ENCODE data around the gene TBC1D22A.
"Not testable (repeated sequence)": the region's sequence is repeated elsewhere in the genome, so short reads cannot be mapped to it uniquely, and the experiment has no call there.

TBC1D22A gene

DNA sequence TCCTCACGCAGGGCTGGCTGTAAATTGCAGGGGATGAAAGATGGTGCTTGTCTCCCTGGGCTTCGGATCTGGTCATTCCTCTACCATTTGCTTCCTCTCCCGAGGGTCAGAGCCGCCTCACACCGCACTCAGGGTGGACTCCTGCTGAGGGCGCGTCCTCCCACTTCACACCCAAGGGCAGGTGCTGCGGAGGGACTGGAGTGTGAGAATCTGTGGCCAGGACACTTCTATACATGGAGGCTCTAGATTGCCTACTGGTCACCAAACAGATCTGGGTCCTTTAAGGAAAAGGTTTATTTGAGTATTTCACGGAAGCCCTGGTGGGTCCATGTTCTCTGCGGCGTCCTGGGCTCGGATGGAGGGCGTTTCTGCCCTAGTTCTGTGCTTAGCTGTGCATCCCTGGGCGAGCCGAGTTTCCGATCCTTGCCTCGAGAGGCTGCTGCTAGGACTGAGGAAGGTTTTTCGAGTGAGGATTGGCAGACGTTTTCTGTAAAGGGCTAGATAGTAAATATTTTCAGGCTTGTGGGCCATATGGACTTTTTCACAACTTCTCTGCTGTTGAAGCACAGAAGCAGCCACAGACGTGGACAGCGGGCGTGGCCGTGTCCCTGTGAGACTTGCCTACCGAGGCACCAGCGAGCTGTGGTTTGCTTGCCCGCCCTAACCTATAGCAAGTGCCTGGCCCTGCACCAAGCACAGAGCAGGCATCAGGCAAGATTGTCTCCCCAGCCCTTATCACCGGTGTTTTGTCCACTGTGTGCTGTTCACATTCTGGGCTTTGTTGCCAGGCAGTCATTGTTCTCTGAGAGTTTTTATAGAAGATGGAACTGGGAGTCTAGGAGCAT is 279.0 kb downstream of the TBC1D22A start:
- DNase-seq: no peak

- DNase-seq: no peak
These were observed 279.8 kb downstream of the TBC1D22A start for GRCh38 chr22:47042116-47042825.

- no peak for DNase-seq
These were observed 280.5 kb downstream of the TBC1D22A start for GRCh38 chr22:47042861-47043496.

DNA sequence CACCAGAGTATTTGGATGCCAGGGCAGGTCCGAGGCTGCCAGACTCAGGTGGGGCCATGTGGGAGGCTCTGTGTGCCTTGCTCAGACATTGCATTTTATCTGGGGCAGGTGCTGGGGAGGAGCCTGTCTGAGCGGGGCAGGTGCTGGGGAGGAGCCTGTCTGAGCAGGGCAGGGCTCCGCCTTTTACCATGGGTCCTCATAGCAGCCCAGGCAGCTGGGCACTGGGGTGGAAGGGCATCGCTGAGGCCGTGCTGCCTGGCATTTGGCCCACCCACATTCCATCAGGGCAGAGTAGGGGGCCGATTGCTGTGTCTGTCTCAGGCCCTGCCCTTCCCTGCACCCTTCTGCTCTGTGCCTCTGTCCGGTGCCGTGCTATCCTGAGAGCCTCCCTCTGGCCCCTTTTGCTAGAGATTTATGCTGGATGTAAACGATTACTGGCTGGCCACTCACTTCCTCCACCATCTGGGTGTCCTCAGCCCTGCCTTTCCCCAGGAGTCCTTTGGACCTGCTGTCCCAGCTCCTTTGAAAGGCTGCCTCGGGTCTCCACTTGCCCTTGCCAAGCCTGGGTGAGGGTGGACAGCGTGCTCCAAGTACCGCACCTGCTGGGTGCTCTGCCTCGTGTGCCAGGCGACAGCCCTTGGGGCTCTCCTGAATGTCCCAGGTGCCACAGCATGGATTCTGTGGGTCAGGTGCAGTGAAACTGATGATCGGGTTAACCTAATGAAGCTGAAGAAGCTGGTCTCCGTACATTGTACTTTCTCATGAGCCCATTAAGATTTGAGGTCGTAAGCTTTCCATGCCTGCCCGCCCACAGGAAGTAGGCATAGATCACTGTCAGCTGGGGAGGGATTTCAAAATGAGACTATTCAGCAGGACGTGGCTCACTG is 281.6 kb downstream of the TBC1D22A start:
- DNase-seq: no peak

DNA sequence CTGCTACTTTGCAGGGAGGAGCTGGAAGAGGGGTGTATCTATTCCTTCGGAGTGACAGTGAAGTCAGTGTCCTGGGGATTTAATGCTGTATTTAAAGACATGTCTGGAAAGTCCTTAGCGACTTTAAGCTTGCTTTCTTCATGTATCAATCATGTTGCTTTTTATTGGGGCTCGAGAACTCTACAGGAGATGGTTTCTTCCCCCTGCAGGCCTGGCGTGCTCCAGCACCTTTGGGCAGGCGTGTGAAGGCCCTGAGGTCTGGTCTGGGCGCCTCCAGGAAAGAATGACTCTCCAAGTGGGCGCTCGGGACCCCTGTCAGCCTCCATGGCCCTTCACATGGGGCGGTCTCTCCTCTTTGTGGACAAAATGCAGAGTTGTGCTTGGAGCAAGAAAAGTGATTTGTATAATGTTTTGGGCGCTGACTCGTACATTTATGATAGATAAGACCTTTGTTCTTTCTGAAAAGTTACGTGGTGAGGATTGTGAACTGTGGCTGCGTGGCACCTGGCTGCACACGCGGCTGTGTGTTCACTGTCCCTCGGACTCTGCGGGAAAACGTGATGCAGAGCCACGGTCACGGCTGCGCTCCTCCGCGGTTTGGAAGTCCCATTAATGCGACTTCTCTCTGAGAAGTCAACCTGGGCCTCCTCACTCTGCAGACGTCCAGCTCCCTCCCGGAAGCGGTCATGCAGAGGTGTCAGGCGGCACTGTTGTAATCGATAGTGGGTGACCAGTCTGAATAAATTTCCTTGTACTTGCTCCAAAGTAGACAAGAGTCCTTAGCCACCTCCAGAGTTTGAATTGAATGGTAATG is 282.5 kb downstream of the TBC1D22A start:
- DNase-seq: no peak

DNA sequence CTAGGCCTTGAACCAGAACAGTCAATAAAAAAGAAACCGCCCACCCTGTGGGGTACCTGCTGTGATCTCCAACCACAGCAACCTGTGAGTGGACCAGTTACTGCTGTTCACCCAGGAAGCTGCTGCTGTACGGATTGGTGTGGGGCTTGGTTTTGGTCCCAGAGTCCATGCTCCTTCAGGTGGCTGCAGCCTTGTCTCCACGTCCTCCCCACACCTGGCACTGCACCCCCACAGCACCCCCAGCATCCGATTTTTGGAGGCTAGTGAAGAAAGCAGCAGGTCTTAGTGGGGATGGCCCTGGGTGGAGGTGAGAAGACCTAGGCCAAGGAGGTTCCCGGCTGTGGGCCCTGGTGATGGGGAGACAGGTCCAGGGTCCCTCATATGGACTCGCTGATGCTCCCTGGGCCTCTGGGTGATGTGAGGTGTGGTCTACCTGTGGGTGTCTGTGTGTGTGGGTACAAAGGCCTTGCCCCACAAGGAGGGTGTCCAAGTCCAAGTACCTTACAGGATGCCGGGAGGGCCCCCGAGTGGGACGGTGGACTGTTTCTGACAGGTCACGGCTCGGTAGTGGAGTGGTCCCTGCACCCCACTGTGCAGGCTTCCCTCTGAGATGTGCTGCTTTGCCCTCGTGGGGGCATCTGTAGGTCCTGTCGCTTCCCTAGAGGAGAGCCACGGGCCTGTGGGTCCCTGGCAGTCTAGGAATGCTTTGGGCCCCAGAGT is 283.4 kb downstream of the TBC1D22A start:
- DNase-seq: no peak

- DNase-seq: no peak
These were observed 284.1 kb downstream of the TBC1D22A start for GRCh38 chr22:47046411-47047065.

- DNase-seq: no peak
These were observed 285.1 kb downstream of the TBC1D22A start for GRCh38 chr22:47047321-47048122.

- no peak for DNase-seq
These were observed 285.9 kb downstream of the TBC1D22A start for GRCh38 chr22:47048123-47049077.

DNA sequence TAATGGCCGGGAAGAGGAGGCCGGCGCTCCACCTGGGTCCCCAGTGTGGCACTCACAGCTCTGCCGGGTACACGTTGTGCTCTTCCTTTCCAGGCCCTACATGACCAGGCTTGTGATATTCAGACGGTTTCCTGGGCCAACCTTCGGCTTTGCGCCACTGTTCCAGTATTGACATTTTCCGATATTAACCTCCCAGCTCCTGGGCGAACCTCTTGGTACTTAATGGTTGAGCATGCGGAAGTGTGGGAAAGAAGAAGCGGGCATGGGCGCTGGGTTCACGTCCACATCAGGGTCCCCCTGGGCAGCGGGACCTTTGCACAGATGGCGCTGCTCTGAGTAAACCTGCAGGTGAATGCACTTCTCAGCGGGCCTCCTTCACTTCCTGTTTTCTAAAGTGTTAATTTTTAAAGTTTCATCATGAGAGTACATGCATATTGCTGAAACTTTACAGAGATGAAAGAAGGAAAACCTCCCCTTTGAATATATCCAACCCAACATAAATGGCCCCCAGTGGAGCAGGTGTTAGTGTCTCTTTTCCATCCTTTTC is 286.7 kb downstream of the TBC1D22A start:
- no peak for DNase-seq

GRCh38 chr22:47049736-47050400 is 287.4 kb downstream of the TBC1D22A start:
- DNase-seq: not testable (repeated sequence)

DNA sequence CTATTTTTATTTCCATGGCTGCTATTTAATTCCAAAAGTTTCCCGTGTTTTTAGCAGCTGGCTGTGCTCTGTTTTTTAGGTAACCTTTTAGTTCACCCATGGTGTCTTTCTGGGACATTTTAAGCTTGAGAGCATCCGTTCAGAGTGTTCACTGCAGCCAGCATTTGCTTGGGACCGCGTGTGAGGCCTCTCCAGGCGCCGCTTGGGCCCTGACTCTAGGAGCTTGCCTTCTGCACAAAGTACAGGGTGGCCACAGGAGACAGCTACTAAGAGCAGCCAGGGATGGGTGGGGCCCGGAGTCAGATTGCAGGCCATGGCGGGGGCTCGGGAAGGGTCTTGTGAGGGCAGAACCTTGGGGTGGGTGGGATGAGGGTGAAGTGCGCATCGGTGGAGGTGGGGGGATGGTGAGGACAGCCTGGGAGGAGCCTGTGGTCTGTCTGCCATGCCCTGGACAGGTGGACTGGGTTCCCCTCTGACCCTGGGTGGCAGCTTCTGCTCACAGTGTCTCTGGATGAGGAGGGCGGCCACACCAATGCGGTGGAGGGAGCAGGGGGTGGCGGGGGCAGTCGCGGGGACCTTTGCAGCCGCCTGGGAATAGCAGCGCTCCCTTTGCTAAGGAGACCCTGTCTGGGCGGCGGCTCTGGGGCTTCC is 288.1 kb downstream of the TBC1D22A start:
- no peak for DNase-seq

- no peak for DNase-seq
These were observed 289.1 kb downstream of the TBC1D22A start for GRCh38 chr22:47051441-47052071.

DNA sequence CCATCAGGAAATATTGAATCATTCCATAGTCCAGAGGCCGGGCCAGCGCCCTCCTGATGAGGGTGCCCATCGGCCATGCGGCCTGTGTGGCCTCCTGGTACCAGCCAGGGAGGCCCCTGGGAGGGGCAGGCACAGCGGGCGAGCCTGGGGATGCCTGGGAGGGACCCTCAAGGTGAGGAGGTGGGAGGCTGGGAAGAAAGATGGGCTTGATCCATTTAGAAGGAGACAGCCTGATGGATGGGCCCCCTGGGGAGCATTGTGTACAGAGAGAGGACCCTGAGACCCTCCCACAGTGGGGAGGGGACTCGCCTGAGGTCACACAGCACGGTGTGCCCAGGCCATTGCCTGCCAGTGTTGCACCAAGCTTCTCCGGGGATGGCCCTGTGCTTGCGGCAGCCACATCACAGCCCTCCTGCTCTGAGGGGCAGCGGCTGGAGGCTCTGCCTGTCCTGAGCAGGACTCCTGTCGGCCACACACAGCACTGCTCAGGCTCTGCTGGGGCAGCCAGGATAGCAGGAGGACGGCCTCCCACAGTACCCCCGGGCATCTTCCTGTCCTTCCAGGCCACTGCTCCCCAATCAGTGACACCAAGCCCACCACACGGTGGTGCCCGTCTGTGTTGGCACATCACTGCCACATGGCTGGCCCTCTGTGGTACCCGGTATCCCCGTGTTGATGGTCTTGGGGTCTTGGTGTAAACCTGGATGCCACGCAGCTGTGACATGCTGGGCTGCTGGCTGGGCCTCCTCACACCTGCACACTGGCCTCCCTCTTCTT is 290.0 kb downstream of the TBC1D22A start:
- DNase-seq: peak; percentile 11

- no peak for DNase-seq
These were observed 290.7 kb downstream of the TBC1D22A start for GRCh38 chr22:47053013-47053725.

All from NCI-H82 (cell line).